ENCODE data around the gene SLC12A8.
A peak's percentile ranks its signal among the peaks of the same experiment; 100 is the strongest.

The SLC12A8 gene

GRCh38 chr3:125069968-125070745 is 142.4 kb downstream of the SLC12A8 start:
- DNase-seq, result no peak

- peak; percentile 48 for DNase-seq
These were observed 143.1 kb downstream of the SLC12A8 start for GRCh38 chr3:125069452-125069851.

GRCh38 chr3:125068265-125068664 is 144.3 kb downstream of the SLC12A8 start:
- DNase-seq, result no peak

GRCh38 chr3:125067225-125067624 is 145.3 kb downstream of the SLC12A8 start:
- DNase-seq, result no peak

- no peak for DNase-seq
These were observed 149.5 kb downstream of the SLC12A8 start for GRCh38 chr3:125062904-125063618.

- no peak for DNase-seq
These were observed 150.9 kb downstream of the SLC12A8 start for GRCh38 chr3:125061646-125062045.

GRCh38 chr3:125061170-125061569 is 151.4 kb downstream of the SLC12A8 start:
- peak; percentile 15 for DNase-seq

- DNase-seq, result no peak
These were observed 152.9 kb downstream of the SLC12A8 start for GRCh38 chr3:125059488-125060245.

- no peak for DNase-seq
These were observed 153.6 kb downstream of the SLC12A8 start for GRCh38 chr3:125058959-125059358.

- DNase-seq, result no peak
These were observed 154.0 kb downstream of the SLC12A8 start for GRCh38 chr3:125058529-125058928.

GRCh38 chr3:125057186-125057850 is 155.2 kb downstream of the SLC12A8 start:
- DNase-seq, result no peak

GRCh38 chr3:125055913-125056745 is 156.4 kb downstream of the SLC12A8 start, which contains the start of gene HEG1:
HEG1 (minus strand) TSS chr3:125055997; CDS start chr3:125055890, 107 bp downstream.
- peak; percentile 93 for DNase-seq

- no peak for DNase-seq
These were observed 157.1 kb downstream of the SLC12A8 start for GRCh38 chr3:125055331-125055912.

- DNase-seq, result peak; percentile 89
These were observed 157.9 kb downstream of the SLC12A8 start for GRCh38 chr3:125054449-125055329.

- no peak for DNase-seq
These were observed 158.5 kb downstream of the SLC12A8 start for GRCh38 chr3:125054062-125054448.

- DNase-seq, result no peak
These were observed 159.2 kb downstream of the SLC12A8 start for GRCh38 chr3:125053304-125053699.

- peak; percentile 32 for DNase-seq
These were observed 159.8 kb downstream of the SLC12A8 start for GRCh38 chr3:125052624-125053303.

GRCh38 chr3:125051715-125052581 is 160.6 kb downstream of the SLC12A8 start:
- DNase-seq, result no peak

- no peak for DNase-seq
These were observed 161.3 kb downstream of the SLC12A8 start for GRCh38 chr3:125051205-125051604.

Data from suppressor macrophage treated with lipopolysaccharide for 4 hours (primary cell).